Omental fat pad (tissue), 4 donors: Measurements from ENCODE around the gene ANKLE2. TPM values are rescaled to one million over a fixed set of nuclear protein-coding genes. Genes with fewer than 3 reads are reported as not detected.
"Not testable (repeated sequence)": the region's sequence is repeated elsewhere in the genome, so short reads cannot be mapped to it uniquely, and the experiment has no call there.

Source experiments
- ATAC-seq: fragments of 150-250 bp; one replicate; pipeline ENCODE4 v1.9.1; 2016; ENCODE audit warnings: mild to moderate bottlenecking, moderate library complexity; ENCODE audit not compliant: low FRiP score
- DNase-seq: peaks from one replicate; pipeline ENCODE4 v3.0.0-alpha.2; 2019; ENCODE audit warnings: low spot score
- total RNA-seq, 4 donors: library from RNA; depleted of rRNA; stranded (reverse); fragments of >200 nt; gene quantifications; one replicate each; pipeline ENCODE4 v1.1.0, GENCODE V29; 2016
- TF ChIP-seq, protein P1 (sequence below), 3 donors: fragments of 450-650 bp; IDR thresholded peaks; one replicate each; pipeline ENCODE4 v1.5.1; 2016 to 2017; ENCODE audit warnings: antibody characterized with exemption in 3 of 3, mild to moderate bottlenecking in 3 of 3, moderate library complexity in 2 of 3

ANKLE2 gene
- total RNA-seq, 4 donors from 2014 or later, result 69.0 to 187 (median 76.7) TPM

DNA sequence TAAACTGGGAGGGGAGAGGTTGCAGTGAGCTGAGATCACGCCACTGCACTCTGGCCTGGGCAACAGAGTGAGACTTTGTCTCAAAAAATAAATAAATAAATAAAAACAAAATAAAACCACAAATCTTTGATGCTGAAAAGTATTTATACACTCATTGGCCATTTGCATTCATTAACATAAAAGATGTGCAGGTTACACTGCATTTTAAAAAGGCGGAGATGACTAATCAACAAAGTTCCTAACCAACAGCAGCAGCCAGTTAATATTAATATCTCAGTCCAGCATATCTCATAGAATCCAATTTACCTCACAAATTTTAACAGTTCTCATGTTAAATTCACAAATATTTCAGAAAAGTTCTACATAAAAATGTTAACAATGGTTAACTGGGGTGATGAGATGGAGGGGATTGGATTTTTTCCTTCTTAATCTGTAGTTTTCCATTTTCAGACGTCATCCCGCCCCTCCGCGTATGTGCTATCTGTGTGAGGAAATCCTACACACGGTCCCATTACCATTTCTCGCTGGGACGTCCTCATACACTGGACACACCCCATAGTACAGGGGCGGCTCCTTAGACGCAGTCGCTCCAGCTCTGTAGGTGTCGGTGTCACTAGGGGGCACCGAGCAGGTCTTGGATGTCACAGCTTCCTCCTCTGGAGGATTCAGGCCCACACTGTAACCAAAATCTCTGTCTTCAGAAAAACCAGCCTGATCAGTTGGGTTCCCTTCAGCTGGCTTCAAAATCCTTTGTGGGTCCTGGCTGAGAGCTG, 7.3 kb downstream of the ANKLE2 start:
- TF ChIP-seq, protein P1, sequence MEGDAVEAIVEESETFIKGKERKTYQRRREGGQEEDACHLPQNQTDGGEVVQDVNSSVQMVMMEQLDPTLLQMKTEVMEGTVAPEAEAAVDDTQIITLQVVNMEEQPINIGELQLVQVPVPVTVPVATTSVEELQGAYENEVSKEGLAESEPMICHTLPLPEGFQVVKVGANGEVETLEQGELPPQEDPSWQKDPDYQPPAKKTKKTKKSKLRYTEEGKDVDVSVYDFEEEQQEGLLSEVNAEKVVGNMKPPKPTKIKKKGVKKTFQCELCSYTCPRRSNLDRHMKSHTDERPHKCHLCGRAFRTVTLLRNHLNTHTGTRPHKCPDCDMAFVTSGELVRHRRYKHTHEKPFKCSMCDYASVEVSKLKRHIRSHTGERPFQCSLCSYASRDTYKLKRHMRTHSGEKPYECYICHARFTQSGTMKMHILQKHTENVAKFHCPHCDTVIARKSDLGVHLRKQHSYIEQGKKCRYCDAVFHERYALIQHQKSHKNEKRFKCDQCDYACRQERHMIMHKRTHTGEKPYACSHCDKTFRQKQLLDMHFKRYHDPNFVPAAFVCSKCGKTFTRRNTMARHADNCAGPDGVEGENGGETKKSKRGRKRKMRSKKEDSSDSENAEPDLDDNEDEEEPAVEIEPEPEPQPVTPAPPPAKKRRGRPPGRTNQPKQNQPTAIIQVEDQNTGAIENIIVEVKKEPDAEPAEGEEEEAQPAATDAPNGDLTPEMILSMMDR (IDR thresholded peaks at IDR 0.05), result no peak
- ATAC-seq (no peak), DNase-seq (peak; percentile 19)

DNA sequence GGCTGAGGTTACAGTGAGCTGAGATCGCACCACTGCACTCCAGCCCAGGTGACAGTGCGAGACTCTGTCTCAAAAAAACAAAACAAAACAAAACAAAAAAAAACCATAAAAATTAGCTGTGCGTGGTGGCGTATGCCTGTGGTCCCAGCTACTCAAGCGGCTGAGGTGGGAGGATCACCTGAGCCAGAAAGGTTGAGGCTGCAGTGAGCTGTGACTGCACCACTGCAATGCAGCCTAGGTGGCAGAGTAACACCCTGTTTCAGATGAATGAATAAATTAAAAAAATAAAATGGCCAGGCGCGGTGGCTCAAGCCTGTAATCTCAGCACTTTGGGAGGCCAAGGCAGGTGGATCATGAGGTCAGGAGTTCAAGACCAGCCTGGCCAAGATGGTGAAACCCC, 8.0 kb downstream of the ANKLE2 start:
- not testable (repeated sequence) for DNase-seq, ATAC-seq

GRCh38 chr12:132748319-132748718, 13.3 kb downstream of the ANKLE2 start:
- ATAC-seq, result no peak
- no peak for DNase-seq
- TF ChIP-seq, protein P1 (IDR thresholded peaks at IDR 0.05), result no peak

DNA sequence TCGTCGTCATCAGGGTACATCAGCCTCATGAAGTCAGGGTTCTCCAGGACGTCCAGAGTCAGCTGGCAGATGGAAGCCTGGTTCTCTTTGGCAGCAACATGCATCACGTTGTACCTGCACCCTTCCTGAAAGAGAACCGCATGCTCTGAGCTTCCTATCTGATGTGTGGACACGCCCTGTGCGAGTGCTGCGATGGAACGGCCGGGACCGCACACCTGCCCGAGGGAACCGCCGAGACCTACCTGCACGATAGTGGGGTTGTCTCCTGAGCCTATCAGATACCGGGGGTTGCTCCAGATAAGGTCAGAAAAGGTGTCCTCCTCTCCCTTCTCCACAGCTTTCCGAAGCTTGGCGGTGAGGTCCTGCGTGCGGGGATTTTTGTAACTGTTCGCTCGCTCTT, 13.7 kb downstream of the ANKLE2 start:
- TF ChIP-seq, protein P1 (IDR thresholded peaks at IDR 0.05), result no peak
- ATAC-seq, result no peak
- no peak for DNase-seq

DNA sequence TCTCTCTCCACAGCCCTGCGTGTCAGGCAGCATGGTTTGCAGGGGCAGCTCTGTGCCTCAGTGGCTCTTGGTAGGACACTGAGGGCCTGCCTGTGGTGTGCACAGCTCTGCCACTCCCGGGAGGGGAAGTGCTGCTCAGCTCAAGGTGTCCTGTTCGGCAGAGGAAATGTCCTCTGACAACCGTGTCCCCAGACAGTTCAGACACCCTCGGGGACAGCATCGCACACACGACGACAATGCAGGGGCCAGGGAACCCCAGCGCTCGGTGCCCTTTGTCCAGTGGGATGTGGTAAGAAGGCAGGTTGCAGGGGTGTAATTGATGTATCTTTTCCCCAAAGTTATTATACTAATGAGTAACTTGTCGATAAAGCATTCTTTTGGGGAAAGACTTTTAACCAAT, 14.2 kb downstream of the ANKLE2 start:
- no peak for ATAC-seq
- TF ChIP-seq, protein P1 (IDR thresholded peaks at IDR 0.05), result no peak
- DNase-seq, result no peak

- TF ChIP-seq, protein P1 (IDR thresholded peaks at IDR 0.05), result no peak
- DNase-seq (no peak), ATAC-seq (no peak)
Measured at GRCh38 chr12:132746613-132747012, 15.0 kb downstream of the ANKLE2 start.

DNA sequence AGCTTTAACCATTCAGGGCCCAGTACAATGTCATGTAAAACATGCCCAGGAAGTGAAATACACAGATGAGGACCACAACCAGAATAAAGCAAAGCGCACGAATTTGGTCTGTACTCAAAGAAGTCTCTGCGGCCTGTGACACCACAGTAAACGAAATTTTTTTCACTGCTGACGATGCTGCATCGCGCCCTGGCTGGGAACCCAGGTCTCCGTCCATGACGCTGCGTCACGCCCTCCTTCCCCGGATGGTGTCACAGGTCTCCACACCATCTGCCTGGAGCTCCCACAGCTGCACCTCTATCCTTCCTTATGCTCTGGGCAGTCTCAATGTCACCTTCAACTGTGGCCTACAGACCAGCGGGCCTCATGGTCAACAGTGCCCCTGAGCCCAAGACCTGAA, 17.8 kb downstream of the ANKLE2 start:
- TF ChIP-seq, protein P1 (IDR thresholded peaks at IDR 0.05), result no peak
- ATAC-seq, result no peak
- no peak for DNase-seq
